H1 (cell line): ENCODE data around the gene ANO6. TPM values are rescaled to one million over a fixed set of nuclear protein-coding genes. Genes with fewer than 3 reads are reported as not detected.

ENCODE experiments used
- CTCF ChIA-PET: fragments of 300-600 bp; sonication (Branson Sonifier 250); formaldehyde crosslinking; loops from one replicate; lab custom pipeline; 2021; ENCODE audit not compliant: partially characterized antibody; lab: Charles Lee
- POLR2A ChIA-PET: fragments of 300-600 bp; sonication (Branson Sonifier 250); formaldehyde crosslinking; loops from one replicate; lab custom pipeline; 2021; ENCODE audit warnings: inconsistent platforms; ENCODE audit not compliant: partially characterized antibody; lab: Charles Lee
- DNase-seq, 2 experiments: peaks; one replicate each; pipeline versions ENCODE4 v3.0.0 to v3.0.0-alpha.2; 2010 to 2022; ENCODE audit warnings: low spot score in 2 of 2, low read depth in 1 of 2, mixed read lengths in 1 of 2
- FAIRE-seq: peaks from 2 replicates; lab custom pipeline; 2011; peaks lifted over from hg19 to GRCh38; lab: Jason Lieb, UNC
- H2AFZ ChIP-seq: 2 replicates; pipeline ENCODE4 v1.8.1; 2012; ENCODE audit warnings: low read length, inconsistent platforms
- H2AK5ac ChIP-seq: 2 replicates; pipeline ENCODE4 v1.6.1; 2013; ENCODE audit warnings: low read depth, low read length
- H2BK120ac ChIP-seq: replicated peaks from 2 replicates; pipeline ENCODE3; 2013; ENCODE audit warnings: low read depth, low read length, inconsistent platforms
- H2BK12ac ChIP-seq: 2 replicates; pipeline ENCODE4 v1.6.1; 2013; ENCODE audit warnings: low read depth, low read length
- H2BK15ac ChIP-seq: 2 replicates; pipeline ENCODE4 v1.6.1; 2013; ENCODE audit warnings: low read length
- H2BK20ac ChIP-seq: 2 replicates; pipeline ENCODE4 v1.6.1; 2013; ENCODE audit warnings: low read length
- H2BK5ac ChIP-seq: 2 replicates; pipeline ENCODE4 v1.6.1; 2013; ENCODE audit warnings: low read depth, low read length
- H3K14ac ChIP-seq: 2 replicates; pipeline ENCODE4 v1.6.1; 2013; ENCODE audit warnings: inconsistent platforms; ENCODE audit not compliant: insufficient read length
- H3K18ac ChIP-seq: 2 replicates; pipeline ENCODE4 v1.6.1; 2013; ENCODE audit warnings: low read length; ENCODE audit errors: extremely low read depth
- H3K23ac ChIP-seq: 2 replicates; pipeline ENCODE4 v1.6.1; 2013; ENCODE audit warnings: inconsistent platforms; ENCODE audit not compliant: insufficient read length
- H3K23me2 ChIP-seq: 2 replicates; pipeline ENCODE4 v1.6.1; 2013; ENCODE audit warnings: low read depth, low read length
- H3K27ac ChIP-seq: 2 replicates; pipeline ENCODE4 v1.6.1; 2011; ENCODE audit warnings: low read depth, low read length, inconsistent platforms
- H3K27me3 ChIP-seq, 4 experiments: replicated peaks in 1 of 4; 1 replicate in 1 of 4; 2 replicates in 3 of 4; pipeline versions ENCODE4 v1.6.1 to v1.8.1; 2011 to 2013; ENCODE audit warnings: low read length in 3 of 4, mild to moderate bottlenecking in 3 of 4, inconsistent platforms in 2 of 4, mixed read lengths in 2 of 4, moderate library complexity in 1 of 4; ENCODE audit not compliant: control insufficient read depth in 3 of 4, insufficient read depth in 3 of 4; ENCODE audit errors: extremely low read depth in 1 of 4
- H3K36me3 ChIP-seq, 4 experiments: 2 replicates each; pipeline versions ENCODE4 v1.6.1 to v1.8.1; 2011 to 2013; ENCODE audit warnings: mild to moderate bottlenecking in 4 of 4, low read length in 3 of 4, moderate library complexity in 2 of 4, control low read depth in 1 of 4, inconsistent platforms in 1 of 4; ENCODE audit not compliant: insufficient read depth in 4 of 4, control insufficient read depth in 2 of 4
- H3K4ac ChIP-seq: replicated peaks from 2 replicates; pipeline ENCODE3; 2013; ENCODE audit warnings: low read length, low read depth, mixed read lengths, inconsistent platforms; ENCODE audit not compliant: insufficient read length
- H3K4me1 ChIP-seq, 4 experiments: replicated peaks in 1 of 4; 1 replicate in 1 of 4; 2 replicates in 3 of 4; pipeline versions ENCODE4 v1.6.1 to v1.8.1; 2011 to 2013; ENCODE audit warnings: low read length in 3 of 4, inconsistent platforms in 2 of 4, mixed read lengths in 1 of 4; ENCODE audit not compliant: insufficient read depth in 4 of 4, control insufficient read depth in 3 of 4
- H3K4me2 ChIP-seq, 2 experiments: 2 replicates each; pipeline versions ENCODE4 v1.6.1 to v1.8.1; 2011 to 2013; ENCODE audit warnings: low read depth in 2 of 2, low read length in 2 of 2, control low read depth in 1 of 2, inconsistent platforms in 1 of 2, mild to moderate bottlenecking in 1 of 2; ENCODE audit not compliant: insufficient read depth in 1 of 2
- H3K4me3 ChIP-seq, 4 experiments: fragments of 200-600, 300-600 bp in 1 of 4; sonication (generic), shearing (Covaris generic), sonication (Bioruptor Twin) in 1 of 4; 2 replicates each; pipeline versions ENCODE4 v1.5.1 to v1.8.1; 2011 to 2016; ENCODE audit warnings: low read length in 4 of 4, low read depth in 3 of 4, control low read depth in 2 of 4, inconsistent platforms in 2 of 4, mild to moderate bottlenecking in 2 of 4, mixed read lengths in 1 of 4, moderate library complexity in 1 of 4; ENCODE audit not compliant: insufficient read depth in 2 of 4; ENCODE audit errors: extremely low read depth in 1 of 4
- H3K56ac ChIP-seq: replicated peaks from 2 replicates; pipeline ENCODE3; 2013; ENCODE audit warnings: low read depth, mild to moderate bottlenecking, mixed read lengths, low read length, inconsistent platforms; ENCODE audit not compliant: insufficient read length
- H3K79me1 ChIP-seq: 2 replicates; pipeline ENCODE4 v1.6.1; 2013; ENCODE audit warnings: low read depth, low read length, control low read depth
- H3K79me2 ChIP-seq, 2 experiments: 2 replicates each; pipeline versions ENCODE4 v1.6.1 to v1.8.1; 2012 to 2013; ENCODE audit warnings: low read length in 2 of 2, mild to moderate bottlenecking in 2 of 2, inconsistent platforms in 1 of 2; ENCODE audit not compliant: insufficient read depth in 2 of 2, control insufficient read depth in 1 of 2
- H3K9ac ChIP-seq, 4 experiments: replicated peaks in 1 of 4; 1 replicate in 1 of 4; 2 replicates in 3 of 4; pipeline versions ENCODE4 v1.6.1 to v1.8.1; 2011 to 2013; ENCODE audit warnings: low read depth in 3 of 4, low read length in 3 of 4, control low read depth in 2 of 4, mild to moderate bottlenecking in 2 of 4, moderate library complexity in 2 of 4, inconsistent platforms in 1 of 4; ENCODE audit errors: extremely low read depth in 1 of 4
- H3K9me3 ChIP-seq, 2 experiments: 2 replicates each; pipeline versions ENCODE4 v1.6.1 to v1.8.1; 2012 to 2013; ENCODE audit warnings: mild to moderate bottlenecking in 2 of 2, moderate library complexity in 2 of 2, control low read depth in 1 of 2, inconsistent platforms in 1 of 2, low read depth in 1 of 2, low read length in 1 of 2, mixed read lengths in 1 of 2; ENCODE audit not compliant: insufficient read depth in 2 of 2
- H4K20me1 ChIP-seq, 2 experiments: replicated peaks in 1 of 2; 2 replicates each; pipeline versions ENCODE3 to v1.8.1; 2011 to 2013; ENCODE audit warnings: inconsistent platforms in 2 of 2, low read length in 2 of 2, mild to moderate bottlenecking in 1 of 2; ENCODE audit not compliant: insufficient read depth in 2 of 2, control insufficient read depth in 1 of 2
- H4K5ac ChIP-seq: 2 replicates; pipeline ENCODE4 v1.6.1; 2013; ENCODE audit warnings: low read length, low read depth, mixed read lengths, inconsistent platforms; ENCODE audit not compliant: insufficient read length
- H4K8ac ChIP-seq: 2 replicates; pipeline ENCODE4 v1.8.0; 2013; ENCODE audit warnings: mild to moderate bottlenecking, moderate library complexity, low read length, inconsistent platforms; ENCODE audit not compliant: insufficient read depth; ENCODE audit errors: extremely low read depth
- H4K91ac ChIP-seq: replicated peaks from 2 replicates; pipeline ENCODE3; 2013; ENCODE audit warnings: low read length, mixed read lengths, inconsistent platforms; ENCODE audit not compliant: insufficient read length
- CBX5 ChIP-seq: fragments of 300-800, 300-1000 bp; sonication (generic); IDR thresholded peaks from 2 replicates; pipeline ENCODE4 v1.7.1; 2016; ENCODE audit warnings: antibody characterized with exemption, low read length, low read depth
- CEBPB ChIP-seq: IDR thresholded peaks from 2 replicates; pipeline ENCODE4 v1.6.1; 2012; ENCODE audit warnings: low read depth, low read length
- E2F6 ChIP-seq: IDR thresholded peaks from 2 replicates; pipeline ENCODE4 v1.6.1; 2012; ENCODE audit warnings: inconsistent platforms
- EP300 ChIP-seq, 2 experiments: IDR thresholded peaks; 1 replicate in 1 of 2; 2 replicates in 1 of 2; pipeline ENCODE4 v1.6.1; 2011 to 2012; ENCODE audit warnings: low read depth in 2 of 2, low read length in 2 of 2, mild to moderate bottlenecking in 2 of 2, borderline replicate concordance in 1 of 2, inconsistent platforms in 1 of 2, moderate library complexity in 1 of 2
- HDAC2 ChIP-seq, 2 experiments: fragments of 300-600 bp in 1 of 2; sonication (generic) in 1 of 2; IDR thresholded peaks; 2 replicates each; pipeline ENCODE4 v1.6.1; 2011 to 2012; ENCODE audit warnings: low read depth in 2 of 2, low read length in 2 of 2, mild to moderate bottlenecking in 2 of 2, moderate library complexity in 2 of 2, borderline replicate concordance in 1 of 2, inconsistent platforms in 1 of 2
- MAFK ChIP-seq: IDR thresholded peaks from 2 replicates; pipeline ENCODE4 v1.6.1; 2012; ENCODE audit warnings: low read depth, mild to moderate bottlenecking, improper control_type of control experiment, low read length
- PHF8 ChIP-seq: fragments of 200-600 bp; sonication (generic); conservative IDR thresholded peaks from 2 replicates; pipeline ENCODE4 v1.7.1; 2012; ENCODE audit warnings: low read depth, mild to moderate bottlenecking, inconsistent platforms, low read length, moderate library complexity
- RBBP5 ChIP-seq: IDR thresholded peaks from 2 replicates; pipeline ENCODE4 v1.7.1; 2012; ENCODE audit warnings: low read depth, mild to moderate bottlenecking, inconsistent platforms, low read length, moderate library complexity, borderline replicate concordance
- RFX5 ChIP-seq: IDR thresholded peaks from 2 replicates; pipeline ENCODE4 v1.6.1; 2011; ENCODE audit warnings: low read depth, low read length, improper control_type of control experiment, borderline replicate concordance
- SAP30 ChIP-seq: fragments of 300-600 bp; sonication (generic); IDR thresholded peaks from 2 replicates; pipeline ENCODE4 v1.7.1; 2012; ENCODE audit warnings: low read length, moderate library complexity, mild to moderate bottlenecking, inconsistent platforms; ENCODE audit not compliant: insufficient read depth, insufficient replicate concordance
- TAF7 ChIP-seq: optimal IDR thresholded peaks from 2 replicates; pipeline ENCODE3; 2011; ENCODE audit warnings: low read depth, mild to moderate bottlenecking, inconsistent platforms, low read length, moderate library complexity, borderline replicate concordance
- ZNF274 ChIP-seq: IDR thresholded peaks from 2 replicates; pipeline ENCODE4 v1.7.0; 2012; ENCODE audit warnings: low read length, borderline replicate concordance; ENCODE audit errors: extremely low read depth
- WGBS, 2 experiments: shearing (Covaris generic) in 1 of 2; methylation state at CpG; one replicate each; pipeline versions ENCODE4 v1.1.6 to v1.1.7; 2013 to 2015; ENCODE audit warnings: low lambda C conversion rate in 2 of 2, mixed read lengths in 2 of 2, inconsistent platforms in 1 of 2, low coverage in 1 of 2, missing lambda C conversion rate in 1 of 2; ENCODE audit not compliant: insufficient replicate concordance in 2 of 2, insufficient coverage in 1 of 2, insufficient read length in 1 of 2; ENCODE audit errors: extremely low coverage in 1 of 2, missing lambda C conversion rate in 1 of 2; 5-methylcytosine and 5-hydroxymethylcytosine counted together
- polyA plus RNA-seq, 7 experiments: library from polyadenylated mRNA; depleted of rRNA in 3 of 7; stranded (reverse) in 5 of 7; unstranded in 2 of 7; fragments of >200 nt in 5 of 7; fragments of 200-250 nt in 2 of 7; gene quantifications; 1 replicate in 5 of 7; 2 replicates in 1 of 7; 4 replicates in 1 of 7; pipeline versions ENCODE4 v1.2.1 to v1.2.3, GENCODE V29; 2011 to 2013; ENCODE audit warnings: missing spikeins in 2 of 7, mixed read lengths in 2 of 7
- total RNA-seq: library from RNA; stranded (reverse); fragmentation: NEBNext Ultra II Directional; extraction: Animal tissue kit (Norgen Biotek cat#: 25700); gene quantifications from 2 replicates; pipeline ENCODE4 v1.2.1, GENCODE V29; 2021

The ANO6 gene
- total and polyA plus RNA-seq, 2 of the 8 experiments (the other 6 are each of a cell fraction or from before 2014, with no cell fraction given) = 15.1 to 39.7 TPM

DNA sequence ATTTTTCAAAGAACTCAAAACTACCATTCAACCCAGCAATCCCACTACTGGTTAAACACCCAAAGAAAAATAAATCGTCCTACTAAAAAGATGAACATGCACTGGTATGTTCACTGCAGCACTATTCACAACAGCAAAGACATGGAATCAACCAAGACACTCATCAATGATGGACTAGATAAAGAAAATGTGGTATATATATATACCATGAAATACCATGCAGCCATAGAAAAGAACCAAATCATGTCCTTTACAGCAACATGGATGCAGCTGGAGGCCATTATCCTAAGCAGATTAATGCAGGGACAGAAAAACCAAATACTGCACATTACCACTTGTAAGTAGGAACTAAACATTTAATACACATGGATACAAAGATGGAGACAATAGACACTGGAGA is 3.8 kb upstream of the ANO6 start:
- H3K4me2 ChIP-seq = no peak overlapping the region
- H2AK5ac ChIP-seq = no peak overlapping the region
- H3K14ac ChIP-seq = no peak overlapping the region
- no peaks in the 10 kb centered on the region for H4K20me1 ChIP-seq
- H2BK120ac ChIP-seq = no peak overlapping the region
- FAIRE-seq (no peak), DNase-seq (no peak)
- H3K9me3 ChIP-seq = no peaks in the 10 kb centered on the region
- peaks cover 4% of the 10 kb centered on the region for H3K23me2 ChIP-seq
- no peak overlapping the region for H2BK5ac ChIP-seq
- no peak overlapping the region for H3K18ac ChIP-seq
- no peak overlapping the region for H3K27ac ChIP-seq
- no peak overlapping the region for H2BK15ac ChIP-seq
- no peaks in the 10 kb centered on the region for H3K27me3 ChIP-seq
- H2BK20ac ChIP-seq = no peak overlapping the region
- no peak overlapping the region for H3K9ac ChIP-seq
- WGBS, 2 experiments = 88% methylated on average over 1 of the region's 1 CpG; no CpG with 5 or more reads in 1 of the 2 experiments
- H3K4ac ChIP-seq = no peak overlapping the region
- no peak overlapping the region for H3K23ac ChIP-seq
- H3K36me3 ChIP-seq = no peaks in the 10 kb centered on the region; a peak in 1 of 8 replicates
- H3K79me1 ChIP-seq = no peaks in the 10 kb centered on the region
- peaks cover 0 to 6% of the 10 kb centered on the region in 2 experiments; a peak in 2 of 4 replicates for H3K79me2 ChIP-seq
- H3K4me3 ChIP-seq = no peak overlapping the region
- H4K91ac ChIP-seq = no peak overlapping the region
- H2AFZ ChIP-seq = no peak overlapping the region
- no peak overlapping the region for H2BK12ac ChIP-seq
- H4K8ac ChIP-seq = no peak overlapping the region
- 0 out of 7 replicates have a peak, but pooled peaks cover 0 to 3% (median 0%) of the 10 kb centered on the region in 4 experiments for H3K4me1 ChIP-seq
- ChIA-PET POLR2A (interaction anchor here (1.3 kb wide), 1 partner anchor 12 kb away, joined by 3 read pairs; no protein-coding TSS in a partner anchor), CTCF (interaction anchor here (0.8 to 1.4 kb wide), 2 partner anchors 10 to 189 kb away, joined by 3 to 4 read pairs; no protein-coding TSS in a partner anchor)
- H4K5ac ChIP-seq = no peak overlapping the region
- no peak overlapping the region for H3K56ac ChIP-seq
- no peak for TF ChIP-seq RBBP5
- TF ChIP-seq TAF7 = no peak
- no peak for TF ChIP-seq E2F6
- no peak for TF ChIP-seq HDAC2 (IDR thresholded peaks at IDR 0.05; ENCODE audit: borderline replicate concordance in 1 of 2, low read depth in 2 of 2, low read length in 2 of 2)
- no peak for TF ChIP-seq EP300 (IDR thresholded peaks at IDR 0.05; ENCODE audit: borderline replicate concordance in 1 of 2, low read depth in 2 of 2, low read length in 2 of 2)
- TF ChIP-seq CEBPB = no peak
- no peak for TF ChIP-seq MAFK
- TF ChIP-seq CBX5 = no peak
- no peak for TF ChIP-seq SAP30
- TF ChIP-seq ZNF274 = no peak
- no peak for TF ChIP-seq PHF8
- no peak for TF ChIP-seq RFX5
